H54 (cell line): ENCODE measurements around the gene PRR23E.

ENCODE experiments used
- DNase-seq: peaks from one replicate; pipeline ENCODE4 v3.0.0; 2011; ENCODE audit warnings: low spot score, mixed read lengths; ENCODE audit not compliant: insufficient read length
- FAIRE-seq: peaks from 3 replicates; lab custom pipeline; 2011; peaks lifted over from hg19 to GRCh38; lab: Jason Lieb, UNC
- POLR2A ChIP-seq: IDR thresholded peaks from 2 replicates; pipeline ENCODE4 v1.6.1; 2011; ENCODE audit warnings: low read depth, mild to moderate bottlenecking, low read length

Gene PRR23E

GRCh38 chr3:127226946-127227842 is 34.3 kb downstream of the PRR23E start:
- DNase-seq: no peak
- no peak for FAIRE-seq
- 0 out of 2 replicates have a peak, but pooled peaks have one; percentile 6 for TF ChIP-seq POLR2A

DNA sequence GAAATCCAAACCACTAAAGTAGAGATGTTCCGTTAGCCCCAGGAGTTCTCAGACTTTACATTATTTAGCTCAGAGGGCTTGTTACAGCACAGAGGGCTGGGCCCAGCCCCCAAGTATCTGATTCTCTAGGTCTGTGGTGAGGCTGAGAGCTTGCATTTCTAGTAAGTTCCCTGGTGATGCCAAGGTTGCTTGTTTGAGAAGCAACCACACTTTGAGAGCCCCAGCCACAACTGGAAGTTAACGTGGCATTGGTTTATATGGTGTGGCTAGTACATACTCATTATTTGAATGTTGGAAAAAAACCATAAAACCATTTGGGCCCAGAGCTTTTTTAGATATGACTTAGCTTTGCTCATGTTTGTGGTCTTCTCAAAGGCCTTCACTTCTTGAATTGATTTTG is 35.9 kb downstream of the PRR23E start:
- no peak for TF ChIP-seq POLR2A
- DNase-seq (no peak), FAIRE-seq (no peak)

GRCh38 chr3:127233371-127233770 is 40.4 kb downstream of the PRR23E start:
- FAIRE-seq (no peak), DNase-seq (no peak)
- no peak for TF ChIP-seq POLR2A

DNA sequence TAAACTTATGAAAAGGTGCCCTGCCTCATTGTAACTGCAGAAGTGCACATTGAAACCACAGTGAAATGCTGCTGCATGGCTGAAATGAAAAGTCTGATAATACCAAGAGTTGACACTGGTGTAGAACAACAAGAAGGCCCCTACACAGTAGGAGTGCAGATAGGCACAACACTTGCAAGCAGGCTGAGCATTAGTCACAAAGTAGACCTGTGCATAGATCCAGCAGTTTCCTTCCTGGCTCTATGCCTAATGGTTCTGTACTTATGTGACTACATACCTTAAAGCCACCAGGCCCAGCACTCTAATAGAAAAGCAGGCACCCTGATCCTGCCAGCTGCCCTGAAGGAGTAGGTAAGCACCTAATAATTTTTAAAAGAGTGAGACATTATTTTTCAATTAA is 41.8 kb downstream of the PRR23E start:
- FAIRE-seq: no peak
- no peak for DNase-seq
- no peak for TF ChIP-seq POLR2A

DNA sequence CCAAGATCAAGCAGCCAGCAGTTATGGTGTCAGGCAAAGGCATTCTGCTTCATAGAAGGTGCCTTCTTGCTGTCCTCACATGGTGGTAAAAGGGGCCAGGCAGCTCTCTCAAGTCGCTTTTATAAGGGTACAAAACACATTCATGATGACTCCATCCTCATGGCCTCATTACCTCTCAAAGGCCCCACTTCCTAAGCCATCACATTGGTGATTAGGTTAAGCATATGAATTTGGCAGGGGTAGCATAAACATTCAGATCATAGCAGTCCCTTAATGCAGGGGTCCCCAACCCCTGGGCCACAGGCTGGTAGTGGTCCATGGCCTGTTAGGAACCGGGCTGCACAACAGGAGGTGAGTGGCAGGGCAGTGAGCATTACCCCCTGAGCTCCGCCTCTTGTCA is 42.8 kb downstream of the PRR23E start:
- no peak for DNase-seq

GRCh38 chr3:127237835-127238234 is 44.9 kb downstream of the PRR23E start:
- DNase-seq (no peak), FAIRE-seq (no peak)
- TF ChIP-seq POLR2A: no peak

More for the DNA sequence above, 42.8 kb downstream of the PRR23E start:
- no peak for TF ChIP-seq POLR2A
- FAIRE-seq: no peak

DNA sequence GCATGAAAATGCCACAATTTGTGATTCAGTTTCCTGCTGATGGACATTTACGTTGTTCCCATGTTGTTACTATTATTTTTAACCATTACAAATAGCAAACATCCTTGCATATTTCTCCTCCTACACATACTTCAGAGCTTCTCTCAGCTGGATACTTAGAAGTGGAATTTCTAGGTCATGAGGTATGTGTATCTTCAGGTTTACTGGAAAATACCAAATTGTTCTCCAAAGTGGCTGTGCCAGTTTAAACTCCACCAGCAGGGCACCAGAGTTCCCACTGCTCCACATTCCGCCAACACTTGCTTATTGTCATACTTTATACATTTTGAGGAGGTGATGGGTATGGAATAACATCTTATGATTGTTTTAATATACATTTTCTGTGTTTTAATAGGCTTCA is 45.7 kb downstream of the PRR23E start:
- DNase-seq: no peak
- TF ChIP-seq POLR2A: no peak
- FAIRE-seq: no peak

- DNase-seq (no peak), FAIRE-seq (no peak)
- TF ChIP-seq POLR2A: no peak
These were observed 54.4 kb downstream of the PRR23E start for GRCh38 chr3:127247292-127247691.
